ENCODE data around the gene NHERF1. TPM values are rescaled to one million over a fixed set of nuclear protein-coding genes. Genes with fewer than 3 reads are reported as not detected.

NHERF1 gene
- total and polyA plus RNA-seq, 2 of the 13 experiments (the other 11 are each of a cell fraction or from before 2014, with no cell fraction given): 169 to 269 TPM

DNA sequence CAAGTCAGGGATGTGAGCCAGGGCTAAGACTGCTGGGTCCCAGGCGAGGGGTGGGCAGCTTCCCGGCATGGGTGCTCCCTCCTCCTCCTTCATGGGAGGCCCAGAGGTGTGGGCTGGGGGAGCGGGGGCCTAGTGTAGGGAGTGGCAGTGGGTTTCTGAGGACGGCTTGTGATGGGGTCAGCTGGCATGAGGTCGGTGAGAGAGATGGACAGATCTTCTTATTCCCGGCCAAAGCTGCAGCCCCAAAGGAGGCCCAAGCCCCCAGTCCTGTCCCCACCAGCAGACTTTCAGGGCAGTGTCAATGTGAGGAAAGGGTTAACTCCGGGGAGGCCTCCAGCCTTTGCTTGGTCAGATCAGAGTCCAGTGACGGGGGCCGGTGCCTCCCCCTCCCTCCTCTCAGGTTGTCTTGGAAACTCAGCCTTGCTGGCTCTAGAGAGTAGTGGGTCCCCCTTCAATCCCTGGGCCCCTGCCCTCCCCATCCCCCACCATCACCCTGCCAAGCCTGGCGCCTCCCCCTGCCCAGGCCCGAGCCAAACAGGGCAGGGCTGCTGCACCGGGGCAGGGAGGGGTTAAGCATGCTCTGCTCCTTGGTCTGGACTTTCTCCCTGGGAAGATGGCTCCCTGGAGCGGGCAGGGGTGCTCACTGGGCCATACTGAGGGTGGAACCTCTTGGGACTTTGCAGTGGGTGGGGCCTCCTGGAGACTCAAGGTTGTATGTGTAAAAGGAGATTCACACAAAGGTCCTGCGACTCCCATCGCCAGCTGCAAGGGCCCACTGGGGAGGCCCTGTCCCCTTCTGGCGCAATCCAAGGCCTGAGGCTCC, 15.3 kb downstream of the NHERF1 start (continued):
- TF ChIP-seq, protein P1, sequence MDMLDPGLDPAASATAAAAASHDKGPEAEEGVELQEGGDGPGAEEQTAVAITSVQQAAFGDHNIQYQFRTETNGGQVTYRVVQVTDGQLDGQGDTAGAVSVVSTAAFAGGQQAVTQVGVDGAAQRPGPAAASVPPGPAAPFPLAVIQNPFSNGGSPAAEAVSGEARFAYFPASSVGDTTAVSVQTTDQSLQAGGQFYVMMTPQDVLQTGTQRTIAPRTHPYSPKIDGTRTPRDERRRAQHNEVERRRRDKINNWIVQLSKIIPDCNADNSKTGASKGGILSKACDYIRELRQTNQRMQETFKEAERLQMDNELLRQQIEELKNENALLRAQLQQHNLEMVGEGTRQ (IDR thresholded peaks at IDR 0.05; ENCODE audit: low read depth, low read length): no peak
- TF ChIP-seq, protein P1 (CRISPR knock-in tag; IDR thresholded peaks at IDR 0.05; ENCODE audit: borderline replicate concordance): no peak
- TF ChIP-seq ZMYM2 (CRISPR knock-in tag; IDR thresholded peaks at IDR 0.05): peak; percentile 76; the same call in 1 of the 2 replicates
- TF ChIP-seq FOXJ3 (CRISPR knock-in tag; IDR thresholded peaks at IDR 0.05; ENCODE audit: borderline replicate concordance): peak; percentile 72; the same call in 1 of the 2 replicates
- TF ChIP-seq, protein P2, sequence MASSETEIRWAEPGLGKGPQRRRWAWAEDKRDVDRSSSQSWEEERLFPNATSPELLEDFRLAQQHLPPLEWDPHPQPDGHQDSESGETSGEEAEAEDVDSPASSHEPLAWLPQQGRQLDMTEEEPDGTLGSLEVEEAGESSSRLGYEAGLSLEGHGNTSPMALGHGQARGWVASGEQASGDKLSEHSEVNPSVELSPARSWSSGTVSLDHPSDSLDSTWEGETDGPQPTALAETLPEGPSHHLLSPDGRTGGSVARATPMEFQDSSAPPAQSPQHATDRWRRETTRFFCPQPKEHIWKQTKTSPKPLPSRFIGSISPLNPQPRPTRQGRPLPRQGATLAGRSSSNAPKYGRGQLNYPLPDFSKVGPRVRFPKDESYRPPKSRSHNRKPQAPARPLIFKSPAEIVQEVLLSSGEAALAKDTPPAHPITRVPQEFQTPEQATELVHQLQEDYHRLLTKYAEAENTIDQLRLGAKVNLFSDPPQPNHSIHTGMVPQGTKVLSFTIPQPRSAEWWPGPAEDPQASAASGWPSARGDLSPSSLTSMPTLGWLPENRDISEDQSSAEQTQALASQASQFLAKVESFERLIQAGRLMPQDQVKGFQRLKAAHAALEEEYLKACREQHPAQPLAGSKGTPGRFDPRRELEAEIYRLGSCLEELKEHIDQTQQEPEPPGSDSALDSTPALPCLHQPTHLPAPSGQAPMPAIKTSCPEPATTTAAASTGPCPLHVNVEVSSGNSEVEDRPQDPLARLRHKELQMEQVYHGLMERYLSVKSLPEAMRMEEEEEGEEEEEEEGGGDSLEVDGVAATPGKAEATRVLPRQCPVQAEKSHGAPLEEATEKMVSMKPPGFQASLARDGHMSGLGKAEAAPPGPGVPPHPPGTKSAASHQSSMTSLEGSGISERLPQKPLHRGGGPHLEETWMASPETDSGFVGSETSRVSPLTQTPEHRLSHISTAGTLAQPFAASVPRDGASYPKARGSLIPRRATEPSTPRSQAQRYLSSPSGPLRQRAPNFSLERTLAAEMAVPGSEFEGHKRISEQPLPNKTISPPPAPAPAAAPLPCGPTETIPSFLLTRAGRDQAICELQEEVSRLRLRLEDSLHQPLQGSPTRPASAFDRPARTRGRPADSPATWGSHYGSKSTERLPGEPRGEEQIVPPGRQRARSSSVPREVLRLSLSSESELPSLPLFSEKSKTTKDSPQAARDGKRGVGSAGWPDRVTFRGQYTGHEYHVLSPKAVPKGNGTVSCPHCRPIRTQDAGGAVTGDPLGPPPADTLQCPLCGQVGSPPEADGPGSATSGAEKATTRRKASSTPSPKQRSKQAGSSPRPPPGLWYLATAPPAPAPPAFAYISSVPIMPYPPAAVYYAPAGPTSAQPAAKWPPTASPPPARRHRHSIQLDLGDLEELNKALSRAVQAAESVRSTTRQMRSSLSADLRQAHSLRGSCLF (CRISPR knock-in tag; IDR thresholded peaks at IDR 0.05; ENCODE audit: borderline replicate concordance): no peak
- TF ChIP-seq, protein P3, sequence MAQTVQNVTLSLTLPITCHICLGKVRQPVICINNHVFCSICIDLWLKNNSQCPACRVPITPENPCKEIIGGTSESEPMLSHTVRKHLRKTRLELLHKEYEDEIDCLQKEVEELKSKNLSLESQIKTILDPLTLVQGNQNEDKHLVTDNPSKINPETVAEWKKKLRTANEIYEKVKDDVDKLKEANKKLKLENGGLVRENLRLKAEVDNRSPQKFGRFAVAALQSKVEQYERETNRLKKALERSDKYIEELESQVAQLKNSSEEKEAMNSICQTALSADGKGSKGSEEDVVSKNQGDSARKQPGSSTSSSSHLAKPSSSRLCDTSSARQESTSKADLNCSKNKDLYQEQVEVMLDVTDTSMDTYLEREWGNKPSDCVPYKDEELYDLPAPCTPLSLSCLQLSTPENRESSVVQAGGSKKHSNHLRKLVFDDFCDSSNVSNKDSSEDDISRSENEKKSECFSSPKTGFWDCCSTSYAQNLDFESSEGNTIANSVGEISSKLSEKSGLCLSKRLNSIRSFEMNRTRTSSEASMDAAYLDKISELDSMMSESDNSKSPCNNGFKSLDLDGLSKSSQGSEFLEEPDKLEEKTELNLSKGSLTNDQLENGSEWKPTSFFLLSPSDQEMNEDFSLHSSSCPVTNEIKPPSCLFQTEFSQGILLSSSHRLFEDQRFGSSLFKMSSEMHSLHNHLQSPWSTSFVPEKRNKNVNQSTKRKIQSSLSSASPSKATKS (CRISPR knock-in tag; IDR thresholded peaks at IDR 0.05): peak; percentile 85; the same call in 1 of the 2 replicates
- TF ChIP-seq ZNF713 (CRISPR knock-in tag; IDR thresholded peaks at IDR 0.05): no peak
- TF ChIP-seq ZNF83 (CRISPR knock-in tag; IDR thresholded peaks at IDR 0.05; ENCODE audit: borderline replicate concordance): no peak
- TF ChIP-seq SATB2 (CRISPR knock-in tag; IDR thresholded peaks at IDR 0.05): no peak
- TF ChIP-seq HNRNPLL (IDR thresholded peaks at IDR 0.05; ENCODE audit: low read depth, low read length, poor library complexity, severe bottlenecking): no peak
- TF ChIP-seq, protein P4, sequence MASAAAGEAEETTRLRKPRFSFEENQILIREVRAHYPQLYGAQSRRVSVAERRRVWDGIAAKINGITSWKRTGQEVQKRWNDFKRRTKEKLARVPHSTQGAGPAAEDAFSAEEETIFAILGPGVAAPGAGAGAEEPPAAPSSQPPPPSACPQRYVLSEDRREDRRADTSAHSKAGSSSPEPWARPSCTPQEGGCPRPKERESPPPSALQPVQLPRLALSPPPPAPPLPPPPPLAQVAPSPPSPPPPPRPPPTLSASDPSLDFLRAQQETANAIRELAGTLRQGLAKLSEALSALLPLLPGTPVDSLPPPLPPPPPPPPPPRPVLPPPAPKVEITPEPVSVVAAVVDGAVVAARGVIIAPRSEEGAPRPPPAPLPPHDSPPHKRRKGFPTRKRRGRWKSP (CRISPR knock-in tag; IDR thresholded peaks at IDR 0.05): peak; percentile 78; the same call in 1 of the 2 replicates
- TF ChIP-seq ZNF33A (CRISPR knock-in tag; IDR thresholded peaks at IDR 0.05; ENCODE audit: borderline replicate concordance): no peak
- no peak for TF ChIP-seq SMYD3 (CRISPR knock-in tag; IDR thresholded peaks at IDR 0.05)
- TF ChIP-seq, protein P5, sequence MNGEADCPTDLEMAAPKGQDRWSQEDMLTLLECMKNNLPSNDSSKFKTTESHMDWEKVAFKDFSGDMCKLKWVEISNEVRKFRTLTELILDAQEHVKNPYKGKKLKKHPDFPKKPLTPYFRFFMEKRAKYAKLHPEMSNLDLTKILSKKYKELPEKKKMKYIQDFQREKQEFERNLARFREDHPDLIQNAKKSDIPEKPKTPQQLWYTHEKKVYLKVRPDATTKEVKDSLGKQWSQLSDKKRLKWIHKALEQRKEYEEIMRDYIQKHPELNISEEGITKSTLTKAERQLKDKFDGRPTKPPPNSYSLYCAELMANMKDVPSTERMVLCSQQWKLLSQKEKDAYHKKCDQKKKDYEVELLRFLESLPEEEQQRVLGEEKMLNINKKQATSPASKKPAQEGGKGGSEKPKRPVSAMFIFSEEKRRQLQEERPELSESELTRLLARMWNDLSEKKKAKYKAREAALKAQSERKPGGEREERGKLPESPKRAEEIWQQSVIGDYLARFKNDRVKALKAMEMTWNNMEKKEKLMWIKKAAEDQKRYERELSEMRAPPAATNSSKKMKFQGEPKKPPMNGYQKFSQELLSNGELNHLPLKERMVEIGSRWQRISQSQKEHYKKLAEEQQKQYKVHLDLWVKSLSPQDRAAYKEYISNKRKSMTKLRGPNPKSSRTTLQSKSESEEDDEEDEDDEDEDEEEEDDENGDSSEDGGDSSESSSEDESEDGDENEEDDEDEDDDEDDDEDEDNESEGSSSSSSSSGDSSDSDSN (CRISPR knock-in tag; IDR thresholded peaks at IDR 0.05): peak; percentile 47
